Keratinocyte (primary cell): Measurements from ENCODE around the gene CABLES2. TPM values are rescaled to one million over a fixed set of nuclear protein-coding genes. Genes with fewer than 3 reads are reported as not detected.
A peak's percentile ranks its signal among the peaks of the same experiment; 100 is the strongest.

Experiments
- DNase-seq: peaks from one replicate; pipeline ENCODE4 v3.0.0-alpha.2; 2011; ENCODE audit warnings: low read depth, missing footprints, low spot score
- FAIRE-seq: peaks from 2 replicates; lab custom pipeline; 2011; peaks lifted over from hg19 to GRCh38; lab: Jason Lieb, UNC
- H2AFZ ChIP-seq: 2 replicates; pipeline ENCODE4 v1.6.0; 2012; ENCODE audit warnings: low read length, control low read depth, inconsistent platforms; ENCODE audit not compliant: control insufficient read depth
- H3K27ac ChIP-seq: 2 replicates; pipeline ENCODE4 v1.5.1; 2011; ENCODE audit warnings: low read length; ENCODE audit not compliant: control insufficient read depth, insufficient read depth
- H3K27me3 ChIP-seq: 3 replicates; pipeline ENCODE4 v1.6.0; 2011; ENCODE audit warnings: low read length; ENCODE audit not compliant: control insufficient read depth, insufficient read depth; ENCODE audit errors: extremely low read depth
- H3K36me3 ChIP-seq, 2 experiments: 2 replicates in 1 of 2; 3 replicates in 1 of 2; pipeline ENCODE4 v1.5.1; 2011; ENCODE audit warnings: low read length in 2 of 2, mild to moderate bottlenecking in 1 of 2; ENCODE audit not compliant: control insufficient read depth in 2 of 2, insufficient read depth in 2 of 2; ENCODE audit errors: extremely low read depth in 1 of 2
- H3K4me1 ChIP-seq: 3 replicates; pipeline ENCODE4 v1.5.1; 2011; ENCODE audit warnings: low read length; ENCODE audit not compliant: control insufficient read depth, insufficient read depth; ENCODE audit errors: extremely low read depth
- H3K4me2 ChIP-seq: 3 replicates; pipeline ENCODE4 v1.6.0; 2011; ENCODE audit warnings: low read depth, low read length; ENCODE audit not compliant: control insufficient read depth, insufficient read depth; ENCODE audit errors: extremely low read depth
- H3K4me3 ChIP-seq, 3 experiments: fragments of 200-600 bp in 1 of 3; sonication (generic) in 1 of 3; 2 replicates in 2 of 3; 3 replicates in 1 of 3; pipeline ENCODE4 v1.5.1; 2011 to 2016; ENCODE audit warnings: low read length in 3 of 3, mild to moderate bottlenecking in 3 of 3, control low read depth in 2 of 3, inconsistent platforms in 1 of 3, low read depth in 1 of 3, mixed read lengths in 1 of 3, mixed run types in 1 of 3, moderate library complexity in 1 of 3; ENCODE audit not compliant: control insufficient read depth in 2 of 3, insufficient read depth in 2 of 3; ENCODE audit errors: extremely low read depth in 1 of 3
- H3K79me2 ChIP-seq: 2 replicates; pipeline ENCODE4 v1.6.0; 2012; ENCODE audit warnings: low read length; ENCODE audit not compliant: control insufficient read depth, insufficient read depth
- H3K9ac ChIP-seq: 3 replicates; pipeline ENCODE4 v1.6.0; 2011; ENCODE audit warnings: low read length; ENCODE audit not compliant: control insufficient read depth, insufficient read depth; ENCODE audit errors: extremely low read depth
- H3K9me1 ChIP-seq: 3 replicates; pipeline ENCODE4 v1.6.0; 2011; ENCODE audit warnings: low read length; ENCODE audit not compliant: control insufficient read depth, insufficient read depth; ENCODE audit errors: extremely low read depth
- H3K9me3 ChIP-seq: 2 replicates; pipeline ENCODE4 v1.5.1; 2012; ENCODE audit warnings: low read depth, low read length; ENCODE audit not compliant: control insufficient read depth
- H4K20me1 ChIP-seq: 3 replicates; pipeline ENCODE4 v1.6.0; 2011; ENCODE audit warnings: low read length; ENCODE audit not compliant: control insufficient read depth, insufficient read depth; ENCODE audit errors: extremely low read depth
- CTCF ChIP-seq, 3 experiments: IDR thresholded peaks in 1 of 3; conservative IDR thresholded peaks in 1 of 3; optimal IDR thresholded peaks in 1 of 3; 2 replicates in 2 of 3; 3 replicates in 1 of 3; pipeline versions ENCODE3 to v1.5.1; 2011; ENCODE audit warnings: low read length in 3 of 3, mild to moderate bottlenecking in 3 of 3, moderate library complexity in 2 of 3, control low read depth in 1 of 3, inconsistent platforms in 1 of 3; ENCODE audit not compliant: insufficient read depth in 2 of 3; ENCODE audit errors: extremely low read depth in 1 of 3
- EZH2 ChIP-seq: IDR thresholded peaks from one replicate; pipeline ENCODE4 v1.6.1; 2012; ENCODE audit warnings: inconsistent platforms, mild to moderate bottlenecking, low read length, moderate library complexity
- dilution Hi-C: fragments of 300-500 bp; cut with MboI; formaldehyde crosslinking; loops from one replicate; pipeline ENCODE4 v1.7.0; 2020; ENCODE audit warnings: low sequenced_read_pairs; ENCODE audit not compliant: extremely low pct_ligation_motif_present
- polyA plus RNA-seq, 5 experiments: library from polyadenylated mRNA; depleted of rRNA in 3 of 5; stranded (reverse) in 3 of 5; stranded (forward) in 1 of 5; unstranded in 1 of 5; fragments of >200 nt; gene quantifications; 1 replicate in 1 of 5; 2 replicates in 3 of 5; 3 replicates in 1 of 5; pipeline versions ENCODE4 v1.2.1 to v1.2.3, GENCODE V29; 2011 to 2012; ENCODE audit warnings: missing spikeins in 2 of 5, low read depth in 1 of 5, low replicate concordance in 1 of 5

CABLES2 gene
- polyA plus RNA-seq, 1 donor (not counting 4 experiments of a cell fraction or from before 2014, with no cell fraction given), result 2.2 TPM

- H4K20me1 ChIP-seq, result peaks cover 9% of the 10 kb centered on the region
- dilution Hi-C loops, result no loop called here
- no peak for DNase-seq
- H3K9me3 ChIP-seq, result no peaks in the 10 kb centered on the region
- H3K36me3 ChIP-seq, result peaks cover 7 to 22% of the 10 kb centered on the region in 2 experiments
- H3K4me1 ChIP-seq, result peaks cover 91% of the 10 kb centered on the region
- no peak for FAIRE-seq
- TF ChIP-seq EZH2, result no peak
- no peak for TF ChIP-seq CTCF (optimal IDR thresholded peaks at IDR 0.05 in 1 of 3, IDR thresholded peaks at IDR 0.05 in 1 of 3, conservative IDR thresholded peaks at IDR 0.05 in 1 of 3; ENCODE audit: extremely low read depth in 1 of 3, insufficient read depth in 2 of 3, low read length in 3 of 3)
- H3K27me3 ChIP-seq, result no peaks in the 10 kb centered on the region
- H3K9ac ChIP-seq, result no peak overlapping the region
- H3K9me1 ChIP-seq, result no peaks in the 10 kb centered on the region
- H3K4me3 ChIP-seq, result no peak overlapping the region
- H2AFZ ChIP-seq, result no peak overlapping the region
- peak overlapping the region; percentile 27 for H3K4me2 ChIP-seq
- H3K27ac ChIP-seq, result no peak overlapping the region
- H3K79me2 ChIP-seq, result peaks cover 54% of the 10 kb centered on the region
These were observed 52.9 kb downstream of the CABLES2 start for GRCh38 chr20:62354031-62354808.

DNA sequence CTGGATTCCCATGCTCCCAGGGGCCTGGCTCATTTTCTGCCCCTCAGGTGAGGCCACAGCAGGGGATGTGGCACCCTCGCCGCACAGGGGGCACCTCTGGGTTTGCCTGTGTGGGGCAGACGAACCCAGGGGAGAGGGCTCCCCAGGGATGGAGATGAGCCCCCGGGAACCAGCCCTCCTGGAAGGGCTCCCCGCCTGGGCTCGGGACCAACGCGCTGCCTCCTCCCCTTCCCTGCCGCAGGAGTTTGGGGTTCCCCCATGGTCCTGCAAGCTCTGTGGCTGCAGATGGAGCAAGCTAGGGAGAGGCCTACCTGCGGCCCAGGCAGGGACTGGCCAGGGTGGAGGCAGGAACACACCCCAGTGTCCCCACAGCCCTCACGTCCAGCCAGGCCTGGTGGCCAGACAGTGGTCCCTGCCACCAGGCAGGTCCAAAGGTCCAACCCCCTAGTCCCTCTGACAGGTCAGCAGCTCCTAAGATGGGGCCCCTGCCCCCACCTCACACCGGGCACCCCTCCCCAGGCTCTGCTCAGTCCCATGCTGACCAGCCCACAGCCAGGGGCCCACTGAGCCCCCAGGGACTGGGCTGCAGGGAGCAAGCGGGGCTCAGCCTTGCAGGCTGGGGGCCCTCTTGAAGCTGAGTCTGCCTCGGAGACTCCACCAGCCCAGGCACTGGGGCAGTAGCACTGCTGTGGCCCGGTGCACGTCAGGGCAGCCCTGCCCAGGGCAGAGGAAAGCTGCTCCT is 53.6 kb downstream of the CABLES2 start:
- Histone ChIP-seq H3K4me3 (no peak overlapping the region), H3K79me2 (peaks cover 48% of the 10 kb centered on the region), H3K27ac (no peak overlapping the region), H2AFZ (no peak overlapping the region), H3K9me1 (no peaks in the 10 kb centered on the region), H3K36me3 (peaks cover 7 to 18% of the 10 kb centered on the region in 2 experiments), H3K27me3 (no peaks in the 10 kb centered on the region), H4K20me1 (peaks cover 7% of the 10 kb centered on the region), H3K9ac (peak overlapping the region; percentile 43), H3K4me1 (peaks cover 83% of the 10 kb centered on the region), H3K9me3 (no peaks in the 10 kb centered on the region), H3K4me2 (no peak overlapping the region)
- DNase-seq (no peak), FAIRE-seq (no peak)
- no peak for TF ChIP-seq EZH2
- no peak for TF ChIP-seq CTCF (optimal IDR thresholded peaks at IDR 0.05 in 1 of 3, IDR thresholded peaks at IDR 0.05 in 1 of 3, conservative IDR thresholded peaks at IDR 0.05 in 1 of 3; ENCODE audit: extremely low read depth in 1 of 3, insufficient read depth in 2 of 3, low read length in 3 of 3)
- dilution Hi-C loops, result no loop called here
